WI38 (cell line): ENCODE data around the gene SORBS2.

Experiments
- H3K4me3 ChIP-seq: 2 replicates; pipeline ENCODE4 v1.5.1; 2011; ENCODE audit warnings: low read depth, mild to moderate bottlenecking, control low read depth, low read length
- CTCF ChIP-seq: IDR thresholded peaks from 2 replicates; pipeline ENCODE4 v1.5.1; 2012; ENCODE audit warnings: low read depth, mild to moderate bottlenecking, control low read depth, low read length

The SORBS2 gene

GRCh38 chr4:185737489-185738037 is 74.4 kb downstream of the SORBS2 start:
- no peak overlapping the region for H3K4me3 ChIP-seq
- no peak for TF ChIP-seq CTCF

GRCh38 chr4:185736882-185737281 is 75.1 kb downstream of the SORBS2 start:
- H3K4me3 ChIP-seq, result no peak overlapping the region
- no peak for TF ChIP-seq CTCF

GRCh38 chr4:185735866-185736400 is 76.1 kb downstream of the SORBS2 start:
- no peak overlapping the region for H3K4me3 ChIP-seq
- no peak for TF ChIP-seq CTCF

- H3K4me3 ChIP-seq, result no peak overlapping the region
Measured at GRCh38 chr4:185734930-185735329, 77.1 kb downstream of the SORBS2 start.

GRCh38 chr4:185734214-185734613 is 77.8 kb downstream of the SORBS2 start:
- TF ChIP-seq CTCF, result no peak

More at GRCh38 chr4:185734930-185735329, 77.1 kb downstream of the SORBS2 start:
- no peak for TF ChIP-seq CTCF

GRCh38 chr4:185730849-185731608 is 81.0 kb downstream of the SORBS2 start:
- no peak for TF ChIP-seq CTCF
- H3K4me3 ChIP-seq, result no peak overlapping the region

More at GRCh38 chr4:185734214-185734613, 77.8 kb downstream of the SORBS2 start:
- H3K4me3 ChIP-seq, result no peak overlapping the region

- H3K4me3 ChIP-seq, result no peak overlapping the region
- TF ChIP-seq CTCF, result no peak
Measured at GRCh38 chr4:185730387-185730786, 81.6 kb downstream of the SORBS2 start.
